OCI-LY1 (cell line): ENCODE results near the gene FNDC7.

Source experiments
- EZH2 ChIP-seq: fragments of 200-600 bp; sonication (generic), shearing (Covaris generic); IDR thresholded peaks from 2 replicates; pipeline ENCODE4 v1.8.0; 2017; ENCODE audit warnings: borderline replicate concordance, mixed run types, mild to moderate bottlenecking, antibody characterized with exemption, low read length, moderate library complexity, mixed read lengths
- TF ChIP-seq, protein P1 (sequence below): fragments of 200-600 bp; sonication (generic), shearing (Covaris generic); IDR thresholded peaks from 2 replicates; pipeline ENCODE4 v1.5.1; 2017; ENCODE audit warnings: mild to moderate bottlenecking, antibody characterized with exemption, low read length, moderate library complexity, mixed read lengths

- TF ChIP-seq, protein P1, sequence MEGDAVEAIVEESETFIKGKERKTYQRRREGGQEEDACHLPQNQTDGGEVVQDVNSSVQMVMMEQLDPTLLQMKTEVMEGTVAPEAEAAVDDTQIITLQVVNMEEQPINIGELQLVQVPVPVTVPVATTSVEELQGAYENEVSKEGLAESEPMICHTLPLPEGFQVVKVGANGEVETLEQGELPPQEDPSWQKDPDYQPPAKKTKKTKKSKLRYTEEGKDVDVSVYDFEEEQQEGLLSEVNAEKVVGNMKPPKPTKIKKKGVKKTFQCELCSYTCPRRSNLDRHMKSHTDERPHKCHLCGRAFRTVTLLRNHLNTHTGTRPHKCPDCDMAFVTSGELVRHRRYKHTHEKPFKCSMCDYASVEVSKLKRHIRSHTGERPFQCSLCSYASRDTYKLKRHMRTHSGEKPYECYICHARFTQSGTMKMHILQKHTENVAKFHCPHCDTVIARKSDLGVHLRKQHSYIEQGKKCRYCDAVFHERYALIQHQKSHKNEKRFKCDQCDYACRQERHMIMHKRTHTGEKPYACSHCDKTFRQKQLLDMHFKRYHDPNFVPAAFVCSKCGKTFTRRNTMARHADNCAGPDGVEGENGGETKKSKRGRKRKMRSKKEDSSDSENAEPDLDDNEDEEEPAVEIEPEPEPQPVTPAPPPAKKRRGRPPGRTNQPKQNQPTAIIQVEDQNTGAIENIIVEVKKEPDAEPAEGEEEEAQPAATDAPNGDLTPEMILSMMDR = no peak
- TF ChIP-seq EZH2 = no peak
Measured at GRCh38 chr1:108758796-108759195, 46.1 kb downstream of the FNDC7 start.
